NCI-H2029 treated with DMSO at 0.1 percent for 48 hours (cell line): ENCODE measurements around the gene GFM2.
"Not testable (repeated sequence)": the region's sequence is repeated elsewhere in the genome, so short reads cannot be mapped to it uniquely, and the experiment has no call there.

ENCODE experiments used
- DNase-seq: peaks from one replicate; lab custom pipeline; 2025; lab: John Stamatoyannopoulos, UW

GFM2 gene

GRCh38 chr5:74766849-74767578 lies at the start of gene GFM2, which contains the start of gene NSA2:
Gene GFM2 (minus strand): TSS chr5:74767117. CDS start chr5:74763742, 3,375 bp downstream.
Gene NSA2 (plus strand): TSS chr5:74767249. CDS start chr5:74767361, 112 bp downstream.
- DNase-seq, result peak; percentile 91

- no peak for DNase-seq
These were observed 44.0 kb upstream of the GFM2 start for GRCh38 chr5:74810915-74811314.

- no peak for DNase-seq
These were observed 35.0 kb upstream of the GFM2 start for GRCh38 chr5:74801941-74802340.

GRCh38 chr5:74801197-74801596 lies 34.3 kb upstream of the GFM2 start:
- no peak for DNase-seq

- DNase-seq, result no peak
These were observed 32.3 kb upstream of the GFM2 start for GRCh38 chr5:74798977-74799911.

- not testable (repeated sequence) for DNase-seq
These were observed 24.8 kb upstream of the GFM2 start for GRCh38 chr5:74791669-74792068.

- DNase-seq, result no peak
These were observed 20.5 kb upstream of the GFM2 start for GRCh38 chr5:74787424-74787823.

- no peak for DNase-seq
These were observed 19.9 kb upstream of the GFM2 start for GRCh38 chr5:74786851-74787250.

- no peak for DNase-seq
These were observed 11.7 kb upstream of the GFM2 start for GRCh38 chr5:74778609-74779008.

- DNase-seq, result no peak
These were observed 5.4 kb upstream of the GFM2 start for GRCh38 chr5:74772359-74772758.

- DNase-seq, result peak; percentile 3
These were observed 629 bp upstream of the GFM2 start for GRCh38 chr5:74767579-74767913.

- DNase-seq, result peak; percentile 13
These were observed 484 bp downstream of the GFM2 start for GRCh38 chr5:74766418-74766848.

- no peak for DNase-seq
These were observed 988 bp downstream of the GFM2 start for GRCh38 chr5:74765929-74766328.

GRCh38 chr5:74765201-74765600 lies 1.7 kb downstream of the GFM2 start:
- DNase-seq, result no peak

- no peak for DNase-seq
These were observed 3.4 kb downstream of the GFM2 start for GRCh38 chr5:74763504-74763903.

- no peak for DNase-seq
These were observed 4.3 kb downstream of the GFM2 start for GRCh38 chr5:74762599-74762998.

- DNase-seq, result no peak
These were observed 5.7 kb downstream of the GFM2 start for GRCh38 chr5:74761241-74761640.

- DNase-seq, result not testable (repeated sequence)
These were observed 18.2 kb downstream of the GFM2 start for GRCh38 chr5:74748742-74749141.

- DNase-seq, result no peak
These were observed 28.5 kb downstream of the GFM2 start for GRCh38 chr5:74738406-74738805.

- no peak for DNase-seq
These were observed 30.2 kb downstream of the GFM2 start for GRCh38 chr5:74736759-74737158.

- no peak for DNase-seq
These were observed 41.6 kb downstream of the GFM2 start for GRCh38 chr5:74725331-74725730.

GRCh38 chr5:74722271-74722670 lies 44.6 kb downstream of the GFM2 start:
- no peak for DNase-seq

- DNase-seq, result no peak
These were observed 49.3 kb downstream of the GFM2 start for GRCh38 chr5:74717596-74717995.
